ENCODE results near the gene EPS8L2.

Gene EPS8L2

GRCh38 chr11:705646-706438 is at the start of gene EPS8L2:
Gene EPS8L2 (plus strand): TSS chr11:706231. CDS start chr11:709408, 3,177 bp downstream.
- DNase-seq (ENCODE audit: low read depth in 1 of 2, low spot score in 1 of 2): no peak

- no peak for DNase-seq (ENCODE audit: low read depth in 1 of 2, low spot score in 1 of 2)
Observed at GRCh38 chr11:656426-656825, 49.6 kb upstream of the EPS8L2 start.

GRCh38 chr11:656866-657265 is 49.2 kb upstream of the EPS8L2 start:
- DNase-seq (ENCODE audit: low read depth in 1 of 2, low spot score in 1 of 2): no peak

- DNase-seq (ENCODE audit: low read depth in 1 of 2, low spot score in 1 of 2): no peak
Observed at GRCh38 chr11:657691-658126, 48.3 kb upstream of the EPS8L2 start.

- DNase-seq (ENCODE audit: low read depth in 1 of 2, low spot score in 1 of 2): no peak
Observed at GRCh38 chr11:659532-660085, 46.4 kb upstream of the EPS8L2 start.

GRCh38 chr11:660281-660680 is 45.8 kb upstream of the EPS8L2 start:
- DNase-seq (ENCODE audit: low read depth in 1 of 2, low spot score in 1 of 2): no peak

GRCh38 chr11:660681-661444 is 45.2 kb upstream of the EPS8L2 start:
- DNase-seq (ENCODE audit: low read depth in 1 of 2, low spot score in 1 of 2): no peak

- DNase-seq (ENCODE audit: low read depth in 1 of 2, low spot score in 1 of 2): no peak
Observed at GRCh38 chr11:662689-663274, 43.2 kb upstream of the EPS8L2 start.

- DNase-seq (ENCODE audit: low read depth in 1 of 2, low spot score in 1 of 2): no peak
Observed at GRCh38 chr11:665062-665703, 40.8 kb upstream of the EPS8L2 start.

- no peak for DNase-seq (ENCODE audit: low read depth in 1 of 2, low spot score in 1 of 2)
Observed at GRCh38 chr11:665704-666281, 40.2 kb upstream of the EPS8L2 start.

GRCh38 chr11:673866-674265 is 32.2 kb upstream of the EPS8L2 start:
- DNase-seq (ENCODE audit: low read depth in 1 of 2, low spot score in 1 of 2): no peak

- no peak for DNase-seq (ENCODE audit: low read depth in 1 of 2, low spot score in 1 of 2)
Observed at GRCh38 chr11:674406-674805, 31.6 kb upstream of the EPS8L2 start.

- DNase-seq (ENCODE audit: low read depth in 1 of 2, low spot score in 1 of 2): no peak
Observed at GRCh38 chr11:678297-678696, 27.7 kb upstream of the EPS8L2 start.

- DNase-seq (ENCODE audit: low read depth in 1 of 2, low spot score in 1 of 2): no peak
Observed at GRCh38 chr11:679271-680207, 26.5 kb upstream of the EPS8L2 start.

- no peak for DNase-seq (ENCODE audit: low read depth in 1 of 2, low spot score in 1 of 2)
Observed at GRCh38 chr11:680476-680875, 25.6 kb upstream of the EPS8L2 start.

GRCh38 chr11:680970-681369 is 25.1 kb upstream of the EPS8L2 start:
- DNase-seq (ENCODE audit: low read depth in 1 of 2, low spot score in 1 of 2): no peak

- no peak for DNase-seq (ENCODE audit: low read depth in 1 of 2, low spot score in 1 of 2)
Observed at GRCh38 chr11:686451-687243, 19.4 kb upstream of the EPS8L2 start.

GRCh38 chr11:687751-688150 is 18.3 kb upstream of the EPS8L2 start:
- DNase-seq (ENCODE audit: low read depth in 1 of 2, low spot score in 1 of 2): no peak

- no peak for DNase-seq (ENCODE audit: low read depth in 1 of 2, low spot score in 1 of 2)
Observed at GRCh38 chr11:688681-689080, 17.4 kb upstream of the EPS8L2 start.

Data from stimulated activated CD4-positive, alpha-beta T cell treated with anti-CD3 and anti-CD28 coated beads, Interleukin-15, amount 100 ng/mL, for 1 hour (primary cell).